DOHH2 (cell line): ENCODE data around the gene GINM1.

Experiments
- H3F3A ChIP-seq: fragments of 200-600 bp; sonication (generic), shearing (Covaris generic); 2 replicates; pipeline ENCODE4 v1.6.0; 2016; ENCODE audit warnings: antibody characterized with exemption, mild to moderate bottlenecking; ENCODE audit not compliant: control insufficient read depth, insufficient read depth
- H3K27ac ChIP-seq: fragments of 200-600 bp; sonication (generic); 2 replicates; pipeline ENCODE4 v1.5.1; 2014; ENCODE audit warnings: low read depth, mild to moderate bottlenecking, low read length, moderate library complexity
- H3K27me3 ChIP-seq: fragments of 200-600 bp; sonication (generic); 2 replicates; pipeline ENCODE4 v1.6.1; 2014; ENCODE audit warnings: mild to moderate bottlenecking, low read length, mixed read lengths; ENCODE audit not compliant: control insufficient read depth
- H3K36me3 ChIP-seq: fragments of 200-600 bp; sonication (generic); 2 replicates; pipeline ENCODE4 v1.6.1; 2014; ENCODE audit warnings: mild to moderate bottlenecking, low read length, moderate library complexity, mixed read lengths; ENCODE audit not compliant: control insufficient read depth
- H3K4me1 ChIP-seq: fragments of 200-600 bp; sonication (generic); 2 replicates; pipeline ENCODE4 v1.6.1; 2014; ENCODE audit warnings: mild to moderate bottlenecking, low read length, mixed read lengths; ENCODE audit not compliant: control insufficient read depth
- H3K4me2 ChIP-seq: fragments of 200-600 bp; sonication (generic); 2 replicates; pipeline ENCODE4 v1.6.0; 2014; ENCODE audit warnings: mild to moderate bottlenecking, low read length, moderate library complexity
- H3K4me3 ChIP-seq: fragments of 200-600 bp; sonication (generic); 2 replicates; pipeline ENCODE4 v1.5.1; 2014; ENCODE audit warnings: mild to moderate bottlenecking, low read length, mixed read lengths
- H3K79me2 ChIP-seq: fragments of 200-600 bp; sonication (generic); 2 replicates; pipeline ENCODE4 v1.6.1; 2014; ENCODE audit warnings: mild to moderate bottlenecking, low read length, mixed read lengths; ENCODE audit not compliant: control insufficient read depth
- H3K9me2 ChIP-seq: fragments of 200-600 bp; sonication (generic); replicated peaks from 2 replicates; pipeline ENCODE4 v1.6.1; 2014; ENCODE audit warnings: mild to moderate bottlenecking, low read length, mixed read lengths; ENCODE audit not compliant: control insufficient read depth
- H3K9me3 ChIP-seq: fragments of 200-600 bp; sonication (generic); 2 replicates; pipeline ENCODE4 v1.6.1; 2014; ENCODE audit warnings: antibody characterized with exemption, low read length, mixed read lengths; ENCODE audit not compliant: control insufficient read depth, insufficient read depth
- H4K20me1 ChIP-seq: fragments of 200-600 bp; sonication (generic); 2 replicates; pipeline ENCODE4 v1.6.0; 2014; ENCODE audit warnings: low read depth, mild to moderate bottlenecking, antibody characterized with exemption, low read length, moderate library complexity; ENCODE audit not compliant: control insufficient read depth, insufficient read depth
- EZH2phosphoT487 ChIP-seq: fragments of 200-600 bp; sonication (generic); IDR thresholded peaks from 2 replicates; pipeline ENCODE4 v1.6.1; 2017; ENCODE audit warnings: borderline replicate concordance, mild to moderate bottlenecking, antibody characterized with exemption, low read length, moderate library complexity, mixed read lengths
- TF ChIP-seq, protein P1 (sequence below): fragments of 200-600 bp; sonication (generic); IDR thresholded peaks from one replicate; pipeline ENCODE4 v1.5.1; 2014; ENCODE audit warnings: antibody characterized with exemption, mild to moderate bottlenecking, low read depth, low read length; ENCODE audit not compliant: poor library complexity, severe bottlenecking

Gene GINM1

DNA sequence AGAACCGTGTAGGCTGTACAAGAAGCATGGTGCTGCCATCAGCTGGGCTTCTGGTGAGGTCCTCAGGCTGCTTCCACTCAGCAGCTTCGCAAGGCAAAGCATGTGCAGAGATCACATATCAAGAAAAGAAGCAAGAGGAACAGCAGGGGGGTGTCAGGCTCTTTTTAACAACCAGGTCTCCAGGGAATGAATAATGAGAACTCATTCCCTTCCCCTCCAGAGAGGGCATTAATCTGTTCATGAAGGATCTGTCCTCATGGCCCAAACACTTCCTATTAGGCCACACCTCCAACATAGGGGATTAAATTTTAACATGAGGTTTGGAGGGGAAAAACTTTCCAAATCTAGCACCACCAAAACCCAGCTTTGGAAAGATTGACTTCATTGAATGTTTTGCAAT lies 20.0 kb downstream of the GINM1 start:
- no peaks in the 10 kb centered on the region for H3K9me3 ChIP-seq
- H3F3A ChIP-seq = 0 out of 2 replicates have a peak, but pooled peaks cover under 1% of the 10 kb centered on the region
- no peak overlapping the region for H3K4me2 ChIP-seq
- H3K36me3 ChIP-seq = peaks cover 55% of the 10 kb centered on the region
- no peaks in the 10 kb centered on the region for H4K20me1 ChIP-seq
- no peaks in the 10 kb centered on the region for H3K4me1 ChIP-seq
- H3K79me2 ChIP-seq = no peaks in the 10 kb centered on the region
- H3K27me3 ChIP-seq = no peaks in the 10 kb centered on the region
- no peak overlapping the region for H3K4me3 ChIP-seq
- TF ChIP-seq, protein P1, sequence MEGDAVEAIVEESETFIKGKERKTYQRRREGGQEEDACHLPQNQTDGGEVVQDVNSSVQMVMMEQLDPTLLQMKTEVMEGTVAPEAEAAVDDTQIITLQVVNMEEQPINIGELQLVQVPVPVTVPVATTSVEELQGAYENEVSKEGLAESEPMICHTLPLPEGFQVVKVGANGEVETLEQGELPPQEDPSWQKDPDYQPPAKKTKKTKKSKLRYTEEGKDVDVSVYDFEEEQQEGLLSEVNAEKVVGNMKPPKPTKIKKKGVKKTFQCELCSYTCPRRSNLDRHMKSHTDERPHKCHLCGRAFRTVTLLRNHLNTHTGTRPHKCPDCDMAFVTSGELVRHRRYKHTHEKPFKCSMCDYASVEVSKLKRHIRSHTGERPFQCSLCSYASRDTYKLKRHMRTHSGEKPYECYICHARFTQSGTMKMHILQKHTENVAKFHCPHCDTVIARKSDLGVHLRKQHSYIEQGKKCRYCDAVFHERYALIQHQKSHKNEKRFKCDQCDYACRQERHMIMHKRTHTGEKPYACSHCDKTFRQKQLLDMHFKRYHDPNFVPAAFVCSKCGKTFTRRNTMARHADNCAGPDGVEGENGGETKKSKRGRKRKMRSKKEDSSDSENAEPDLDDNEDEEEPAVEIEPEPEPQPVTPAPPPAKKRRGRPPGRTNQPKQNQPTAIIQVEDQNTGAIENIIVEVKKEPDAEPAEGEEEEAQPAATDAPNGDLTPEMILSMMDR = no peak
- no peak for TF ChIP-seq EZH2phosphoT487
- no peak overlapping the region for H3K27ac ChIP-seq
- H3K9me2 ChIP-seq = no peaks in the 10 kb centered on the region

GRCh38 chr6:149592983-149593382 lies 26.8 kb downstream of the GINM1 start:
- no peak overlapping the region for H3K4me2 ChIP-seq
- H4K20me1 ChIP-seq = no peaks in the 10 kb centered on the region
- H3K79me2 ChIP-seq = no peaks in the 10 kb centered on the region
- no peak for TF ChIP-seq EZH2phosphoT487
- TF ChIP-seq, protein P1 = no peak
- no peaks in the 10 kb centered on the region for H3K9me3 ChIP-seq
- no peaks in the 10 kb centered on the region for H3K27me3 ChIP-seq
- peaks cover 53% of the 10 kb centered on the region for H3K36me3 ChIP-seq
- H3F3A ChIP-seq = peaks cover 15% of the 10 kb centered on the region; the same call in 1 of the 2 replicates
- H3K9me2 ChIP-seq = no peaks in the 10 kb centered on the region
- no peaks in the 10 kb centered on the region for H3K4me1 ChIP-seq
- no peak overlapping the region for H3K27ac ChIP-seq
- H3K4me3 ChIP-seq = no peak overlapping the region

DNA sequence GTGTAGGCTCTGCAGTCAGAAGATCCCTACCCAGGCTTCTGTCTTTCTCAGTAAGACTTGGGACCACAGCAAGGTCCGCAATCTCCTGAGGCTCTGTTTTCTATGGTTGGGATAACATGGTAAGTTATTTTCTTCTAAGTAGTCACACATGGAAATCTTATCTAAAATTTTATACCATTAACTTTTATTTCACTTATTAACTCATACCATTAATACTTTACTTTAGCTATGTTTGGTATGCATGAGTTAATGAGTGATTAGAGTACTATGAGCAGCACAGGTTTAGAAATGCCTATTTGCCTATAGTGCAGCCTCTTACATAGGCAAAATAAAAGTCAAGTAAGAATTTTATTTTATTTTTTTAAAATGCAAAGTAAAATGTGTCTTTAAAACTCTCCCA lies 27.2 kb downstream of the GINM1 start:
- no peak overlapping the region for H3K4me2 ChIP-seq
- TF ChIP-seq, protein P1 = no peak
- no peak for TF ChIP-seq EZH2phosphoT487
- peaks cover 51% of the 10 kb centered on the region for H3K36me3 ChIP-seq

DNA sequence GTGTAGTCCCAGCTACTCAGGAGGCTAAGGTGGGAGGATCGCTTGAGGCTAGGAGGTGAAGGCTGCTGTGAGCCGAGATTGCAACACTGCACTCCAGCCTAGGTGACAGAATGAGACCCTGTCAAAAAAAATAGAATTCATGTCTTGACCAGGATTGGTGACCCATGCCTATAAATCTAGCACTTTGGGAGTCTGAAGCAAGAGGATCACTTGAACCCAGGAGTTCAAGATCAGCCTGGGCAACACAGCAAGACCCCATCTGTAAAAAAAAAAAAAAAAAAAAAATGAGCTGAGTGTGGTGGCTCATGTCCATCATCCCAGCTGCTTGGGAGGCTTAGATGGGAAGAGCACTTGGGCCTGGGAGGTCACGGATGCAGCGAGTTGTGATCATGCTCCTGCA lies 34.3 kb downstream of the GINM1 start:
- no peak overlapping the region for H3K4me3 ChIP-seq
- no peaks in the 10 kb centered on the region for H3K4me1 ChIP-seq
- 0 out of 2 replicates have a peak, but pooled peaks cover 2% of the 10 kb centered on the region for H3F3A ChIP-seq
- TF ChIP-seq, protein P1 = no peak
- TF ChIP-seq EZH2phosphoT487 = no peak
- H3K27ac ChIP-seq = no peak overlapping the region
- no peaks in the 10 kb centered on the region for H3K27me3 ChIP-seq
- H3K79me2 ChIP-seq = no peaks in the 10 kb centered on the region
- H3K4me2 ChIP-seq = no peak overlapping the region
- no peaks in the 10 kb centered on the region for H3K9me3 ChIP-seq
- no peaks in the 10 kb centered on the region for H3K9me2 ChIP-seq
- H3K36me3 ChIP-seq = peaks cover 24% of the 10 kb centered on the region
- H4K20me1 ChIP-seq = no peaks in the 10 kb centered on the region

More for the DNA sequence above, 27.2 kb downstream of the GINM1 start:
- Histone ChIP-seq H3K4me3 (no peak overlapping the region), H3K9me3 (no peaks in the 10 kb centered on the region), H4K20me1 (no peaks in the 10 kb centered on the region), H3K79me2 (no peaks in the 10 kb centered on the region), H3F3A (peaks cover 15% of the 10 kb centered on the region; the same call in 1 of the 2 replicates), H3K9me2 (no peaks in the 10 kb centered on the region), H3K4me1 (no peaks in the 10 kb centered on the region), H3K27me3 (no peaks in the 10 kb centered on the region), H3K27ac (no peak overlapping the region)
